ENCODE data around the gene ZNF213.

The ZNF213 gene, protein sequence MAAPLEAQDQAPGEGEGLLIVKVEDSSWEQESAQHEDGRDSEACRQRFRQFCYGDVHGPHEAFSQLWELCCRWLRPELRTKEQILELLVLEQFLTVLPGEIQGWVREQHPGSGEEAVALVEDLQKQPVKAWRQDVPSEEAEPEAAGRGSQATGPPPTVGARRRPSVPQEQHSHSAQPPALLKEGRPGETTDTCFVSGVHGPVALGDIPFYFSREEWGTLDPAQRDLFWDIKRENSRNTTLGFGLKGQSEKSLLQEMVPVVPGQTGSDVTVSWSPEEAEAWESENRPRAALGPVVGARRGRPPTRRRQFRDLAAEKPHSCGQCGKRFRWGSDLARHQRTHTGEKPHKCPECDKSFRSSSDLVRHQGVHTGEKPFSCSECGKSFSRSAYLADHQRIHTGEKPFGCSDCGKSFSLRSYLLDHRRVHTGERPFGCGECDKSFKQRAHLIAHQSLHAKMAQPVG

DNA sequence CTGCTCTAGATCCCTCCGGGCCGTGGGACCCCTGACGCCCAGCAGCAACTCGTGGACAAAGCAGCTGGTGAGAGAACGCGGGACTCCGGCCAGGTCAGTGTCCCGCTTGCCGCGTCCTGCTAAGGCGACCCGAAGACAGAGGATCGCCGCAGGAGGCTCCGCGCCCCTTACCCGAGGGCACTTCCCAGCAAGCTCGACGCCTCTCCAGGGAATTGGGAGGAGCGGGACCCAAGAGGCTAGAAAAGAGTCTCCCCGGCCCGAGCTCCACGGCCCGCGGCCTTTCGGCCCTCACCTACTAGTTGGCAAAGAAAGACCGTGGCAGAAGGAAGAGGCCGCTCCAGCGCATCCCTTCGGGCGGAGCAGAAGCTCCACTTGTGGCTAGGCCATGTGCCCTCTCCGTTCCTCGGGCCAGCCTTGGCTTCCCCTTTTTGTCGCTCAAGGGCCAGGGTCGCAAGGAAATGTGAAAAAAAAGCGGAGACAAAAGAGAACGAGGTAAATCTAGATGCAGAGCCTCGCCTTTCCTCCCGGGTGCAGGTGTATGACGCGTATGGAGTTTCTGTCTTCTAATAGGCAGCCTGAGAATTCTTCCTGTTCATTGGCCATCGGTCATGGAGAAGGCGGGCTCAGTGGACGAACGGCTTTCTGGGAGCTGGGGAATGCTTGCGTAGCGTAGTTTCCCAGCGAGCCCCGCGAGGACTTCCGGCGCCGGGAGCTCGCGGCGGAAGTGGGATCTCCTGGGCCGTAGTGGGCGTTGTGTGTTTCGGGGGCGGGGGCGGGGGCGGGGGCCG, at the start of gene ZNF213:
Gene ZNF213 (plus strand): TSS at position 692 of the 788 bp plus-strand sequence. CDS start 2,252 bp downstream, outside the sequence.
- peak; percentile 99 for DNase-seq

DNA sequence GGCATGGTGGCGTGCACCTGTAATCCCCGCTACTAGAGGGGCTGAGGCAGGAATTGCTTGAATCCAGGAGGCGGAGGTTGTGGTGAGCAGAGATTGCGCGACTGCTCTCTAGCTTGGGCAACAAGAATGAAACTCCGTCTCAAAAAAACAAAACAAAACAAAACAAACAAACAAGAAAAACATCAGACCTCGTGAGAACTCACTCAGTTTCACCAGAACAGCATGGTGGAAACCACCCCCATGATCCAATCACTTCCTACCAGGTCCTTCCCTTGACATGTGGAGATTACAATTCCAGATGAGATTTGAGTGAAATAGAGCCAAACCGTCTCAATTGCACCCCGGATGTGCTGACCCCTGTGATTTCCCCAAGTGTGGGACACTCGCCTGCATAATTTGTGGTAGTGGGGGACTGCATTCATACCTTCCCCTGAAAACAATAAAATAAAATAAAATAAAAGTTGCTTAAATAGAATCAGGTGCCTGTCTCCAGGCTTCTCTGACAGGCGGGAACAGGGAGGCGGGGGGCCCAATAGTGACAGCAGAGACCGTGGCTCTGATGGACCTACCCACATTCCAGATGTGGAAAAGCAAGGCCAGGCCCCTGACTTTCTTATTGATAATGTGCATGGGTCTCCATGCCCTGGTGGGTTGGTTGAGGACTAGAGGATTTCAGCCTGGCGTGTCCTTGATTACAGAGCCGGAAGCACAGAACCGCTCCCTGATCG, 48.8 kb upstream of the ZNF213 start:
- DNase-seq: no peak

DNA sequence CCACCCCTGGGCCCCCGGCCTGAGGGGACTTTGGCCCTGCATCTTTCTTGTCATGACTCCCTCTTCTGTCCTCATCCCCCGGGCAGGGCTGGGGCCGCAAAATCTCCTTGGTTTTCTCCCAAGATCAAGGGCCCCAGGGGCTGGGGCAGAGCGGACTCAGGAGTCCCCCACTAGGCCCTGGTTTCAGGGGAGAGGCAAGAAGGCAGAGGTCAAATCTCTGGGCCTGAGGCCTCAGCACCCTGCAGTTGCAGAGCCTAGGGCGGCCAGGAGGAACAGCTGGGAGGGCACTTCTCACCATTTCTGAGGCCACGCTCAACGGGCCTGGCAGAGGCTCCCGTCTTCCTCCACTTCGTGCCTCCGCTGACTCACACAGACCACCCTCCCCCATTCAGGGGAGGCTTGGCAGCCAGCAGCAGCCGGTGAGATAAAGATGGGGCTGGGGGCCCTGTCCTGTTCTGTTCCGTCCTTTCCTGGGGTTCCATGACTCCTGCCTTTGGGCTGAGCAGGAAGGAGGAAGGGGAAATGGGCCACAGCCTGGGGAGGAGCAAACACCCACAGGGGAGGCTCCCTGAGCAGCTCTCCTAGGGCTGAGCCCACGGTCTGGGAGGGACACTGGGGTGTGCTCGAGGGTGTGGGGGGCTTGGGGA, 48.1 kb upstream of the ZNF213 start:
- no peak for DNase-seq

DNA sequence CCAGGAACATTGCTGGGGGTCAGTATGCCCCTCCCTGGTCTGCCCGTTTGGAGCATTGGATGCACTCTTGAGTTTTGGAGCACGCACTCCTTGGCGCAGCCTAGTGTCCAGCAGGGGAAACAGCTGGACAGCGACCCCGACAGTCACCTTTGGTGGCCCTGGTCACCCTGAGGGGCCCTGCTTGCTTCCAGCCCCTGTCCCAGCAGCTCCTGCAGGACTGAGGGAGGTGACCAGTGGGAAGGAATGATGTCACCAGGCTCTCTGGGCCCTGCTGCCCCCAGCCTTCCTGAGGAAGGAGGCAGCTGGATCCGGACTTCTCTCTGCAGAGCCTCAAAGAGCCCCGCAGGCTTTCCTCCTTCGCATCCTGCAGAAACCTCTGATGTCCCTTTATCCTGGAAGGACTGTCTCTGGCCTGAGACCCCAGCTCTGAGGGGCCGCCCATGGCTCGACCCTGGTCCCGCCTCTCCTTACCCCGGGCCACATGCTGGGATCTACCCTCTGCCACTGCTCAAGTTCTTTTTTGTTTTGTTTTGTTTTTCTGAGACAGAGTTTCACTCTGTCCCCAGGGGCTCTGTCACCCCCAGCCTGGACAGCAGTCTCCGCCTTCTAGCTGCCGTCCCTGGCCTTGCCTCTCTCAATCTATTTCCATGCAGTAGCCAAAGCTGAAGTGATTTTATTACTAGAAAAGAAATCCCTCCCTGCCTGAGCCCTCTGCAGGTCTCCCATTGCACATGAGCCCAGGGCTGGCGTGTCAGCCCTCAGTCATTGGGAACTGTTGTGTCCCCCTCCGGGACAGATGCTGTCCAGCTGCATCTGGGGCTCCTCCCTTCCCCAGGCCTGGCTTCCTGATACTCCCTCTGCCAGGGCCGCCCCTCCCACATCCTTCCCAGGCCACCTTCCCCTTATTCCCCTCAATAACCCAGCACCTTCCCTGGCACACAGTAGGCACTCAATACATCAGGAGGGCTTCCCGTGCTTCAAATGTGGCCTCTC, 47.3 kb upstream of the ZNF213 start:
- no peak for DNase-seq

DNA sequence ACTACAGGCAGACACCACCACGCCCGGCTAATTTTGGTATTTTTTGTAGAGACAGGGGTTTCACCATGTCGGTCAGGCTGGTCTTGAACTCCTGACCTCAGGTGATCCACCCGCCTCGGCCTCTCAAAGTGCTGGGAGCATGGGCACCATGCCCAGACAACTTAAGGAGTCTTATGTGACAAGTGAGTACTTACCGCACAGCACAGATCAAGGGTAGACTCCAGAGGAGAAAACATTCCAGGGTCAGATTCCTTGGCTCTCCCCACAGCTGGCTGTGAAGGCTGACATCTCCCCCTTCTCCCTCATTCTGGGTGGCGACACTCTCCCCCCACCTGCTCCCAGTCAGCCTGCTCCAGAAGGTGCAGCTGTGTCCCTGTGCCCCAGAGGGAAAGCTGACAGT, 46.4 kb upstream of the ZNF213 start:
- no peak for DNase-seq

DNA sequence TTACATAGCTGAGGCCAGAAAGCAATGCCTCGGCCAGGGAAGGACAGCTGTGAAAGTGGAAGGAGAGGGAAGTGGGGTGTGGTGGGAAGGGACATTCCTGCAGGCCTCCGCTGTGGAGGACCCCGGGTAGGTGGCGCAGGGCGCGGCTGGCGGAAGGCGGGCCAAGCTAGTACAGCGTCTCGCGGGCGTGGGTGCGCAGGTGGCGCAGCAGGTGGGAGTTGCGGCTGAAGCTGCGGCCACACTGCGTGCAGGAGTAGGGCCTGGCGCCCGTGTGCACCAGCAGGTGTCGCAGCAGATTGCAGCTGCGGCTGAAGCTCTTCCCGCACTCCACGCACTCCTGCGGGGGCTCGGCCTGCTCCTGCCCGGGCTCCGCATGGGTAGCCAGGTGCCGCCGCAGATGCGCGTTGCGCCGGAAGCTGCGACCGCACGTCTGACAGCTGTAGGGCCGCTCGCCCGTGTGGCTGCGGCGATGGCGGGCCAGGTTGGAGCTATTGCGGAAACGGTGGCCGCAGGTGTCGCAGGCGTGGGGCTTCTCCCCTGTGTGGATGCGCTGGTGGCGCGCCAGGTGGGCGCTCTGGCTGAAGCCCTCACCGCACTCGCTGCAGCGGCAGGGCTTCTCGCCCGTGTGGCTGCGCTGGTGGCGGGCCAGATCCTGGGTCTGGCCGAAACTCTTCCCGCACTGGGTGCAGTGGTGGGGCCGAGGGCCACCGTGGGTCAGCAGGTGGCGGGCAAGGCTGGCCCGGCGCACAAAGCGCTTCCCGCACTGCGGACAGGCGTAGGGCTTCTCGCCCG, 45.7 kb upstream of the ZNF213 start:
- no peak for DNase-seq

DNA sequence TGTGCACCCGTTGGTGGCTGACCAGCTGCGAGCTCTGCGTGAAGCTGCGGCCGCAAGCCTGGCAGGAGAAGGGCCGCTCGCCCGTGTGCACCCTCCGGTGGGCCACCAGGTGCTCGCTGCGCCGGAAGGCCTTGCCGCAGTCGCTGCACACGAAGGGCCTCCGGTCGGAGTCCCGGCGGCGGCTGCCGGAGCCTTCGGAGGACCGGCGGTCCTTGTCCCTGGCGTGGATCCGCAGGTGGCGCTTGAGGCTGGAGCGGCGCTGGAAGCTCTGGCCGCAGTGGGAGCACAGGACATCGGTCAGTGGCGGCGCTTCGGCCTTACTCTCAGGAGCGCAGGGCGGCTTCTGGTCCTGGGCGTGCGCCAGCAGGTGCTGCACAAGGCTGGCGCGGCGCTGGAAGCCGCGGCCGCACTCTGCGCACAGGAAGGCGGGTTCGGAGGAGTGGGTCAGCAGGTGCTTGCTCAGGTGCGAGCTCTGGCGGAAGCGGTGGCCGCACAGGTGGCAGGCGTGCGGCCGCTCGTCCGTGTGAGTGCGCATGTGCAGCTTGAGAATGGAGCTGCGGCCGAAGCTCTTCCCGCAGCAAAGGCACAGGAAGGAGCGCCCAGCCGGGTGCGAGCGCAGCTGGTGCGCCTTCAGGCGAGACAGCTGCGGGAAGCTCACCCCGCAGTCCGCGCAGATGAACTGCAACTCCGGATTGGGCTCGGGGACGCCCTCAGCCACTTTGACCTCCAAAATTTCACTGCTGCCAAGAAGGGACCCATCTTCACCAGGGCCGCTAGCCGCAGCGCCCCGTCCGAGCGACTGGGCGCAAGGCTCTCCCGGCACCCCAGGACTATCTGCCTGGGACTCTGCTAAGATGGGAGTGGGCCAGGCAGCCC, 44.9 kb upstream of the ZNF213 start:
- no peak for DNase-seq

DNA sequence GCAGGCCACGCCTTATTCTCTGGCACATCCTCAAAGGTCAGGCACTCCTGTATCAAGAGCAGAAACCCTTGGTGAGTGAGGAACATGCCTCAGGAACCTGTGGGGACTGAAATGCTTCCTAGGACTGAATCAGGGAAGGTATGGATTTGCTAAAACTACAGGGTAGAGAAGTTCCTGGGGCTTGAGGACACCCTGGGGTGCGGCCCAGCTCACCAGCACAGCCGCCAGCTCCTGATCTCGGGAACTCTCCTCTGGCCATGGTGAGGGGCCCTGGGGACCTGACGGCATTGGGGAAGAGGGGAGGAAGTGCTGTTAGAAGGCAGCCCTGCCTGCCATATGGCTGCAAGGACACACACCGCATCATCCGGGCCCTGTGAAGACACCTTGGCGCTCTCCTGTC, 43.3 kb upstream of the ZNF213 start:
- DNase-seq: no peak

DNA sequence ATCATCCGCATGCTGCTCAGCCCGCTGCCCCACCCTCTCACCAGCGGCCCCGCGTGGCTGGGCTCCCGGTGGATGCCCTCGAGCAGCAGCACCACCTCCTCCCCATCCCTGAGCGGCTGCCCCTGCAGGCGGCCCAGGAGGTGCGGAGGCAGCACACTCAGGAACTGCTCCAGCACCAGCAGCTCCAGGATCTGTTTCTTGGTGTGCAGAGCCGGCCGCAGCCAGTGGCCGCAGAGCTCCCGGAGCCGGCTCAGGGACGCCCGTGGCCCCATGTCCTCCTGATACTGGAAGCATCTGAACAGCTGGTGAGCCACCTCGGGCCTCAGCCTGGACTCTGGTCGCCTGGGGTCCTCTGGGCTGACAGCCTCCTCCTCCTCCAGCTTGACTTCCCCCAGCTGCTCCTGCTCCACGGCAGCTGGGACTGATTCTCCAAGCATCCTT, 42.3 kb upstream of the ZNF213 start:
- no peak for DNase-seq

DNA sequence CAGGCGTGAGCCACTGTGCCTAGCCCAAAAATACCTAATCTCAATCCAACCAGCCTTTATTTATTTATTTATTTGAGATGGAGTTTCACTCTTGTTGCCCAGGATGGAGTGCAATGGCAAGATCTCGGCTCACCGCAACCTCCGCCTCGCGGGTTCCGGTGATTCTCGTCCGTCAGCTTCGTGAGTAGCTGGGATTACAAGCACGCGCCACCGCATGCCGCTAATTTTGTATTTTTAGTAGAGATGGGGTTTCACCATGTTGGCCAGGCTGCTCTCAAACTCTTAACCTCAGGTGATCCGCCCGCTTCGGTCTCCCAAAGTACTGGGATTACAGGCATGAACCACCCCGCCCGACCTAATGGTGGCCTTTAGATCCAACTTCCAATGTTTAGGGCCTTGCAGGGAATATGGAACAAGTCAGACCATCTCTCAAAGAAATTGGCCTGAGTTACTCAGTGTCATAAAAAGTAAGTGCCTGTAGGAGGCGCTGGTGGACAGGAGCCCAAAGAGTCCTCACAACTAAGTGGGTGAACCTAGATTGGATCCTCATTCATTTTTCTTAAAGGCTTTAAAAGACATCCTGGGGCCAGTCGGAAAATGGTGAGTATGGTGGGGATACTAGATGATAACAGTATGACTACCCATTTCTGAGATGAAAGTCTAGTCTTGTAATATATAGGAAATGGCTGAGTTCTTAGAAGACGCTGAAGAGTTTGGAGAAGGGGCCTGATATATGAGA, 40.4 kb upstream of the ZNF213 start:
- peak; percentile 71 for DNase-seq

DNA sequence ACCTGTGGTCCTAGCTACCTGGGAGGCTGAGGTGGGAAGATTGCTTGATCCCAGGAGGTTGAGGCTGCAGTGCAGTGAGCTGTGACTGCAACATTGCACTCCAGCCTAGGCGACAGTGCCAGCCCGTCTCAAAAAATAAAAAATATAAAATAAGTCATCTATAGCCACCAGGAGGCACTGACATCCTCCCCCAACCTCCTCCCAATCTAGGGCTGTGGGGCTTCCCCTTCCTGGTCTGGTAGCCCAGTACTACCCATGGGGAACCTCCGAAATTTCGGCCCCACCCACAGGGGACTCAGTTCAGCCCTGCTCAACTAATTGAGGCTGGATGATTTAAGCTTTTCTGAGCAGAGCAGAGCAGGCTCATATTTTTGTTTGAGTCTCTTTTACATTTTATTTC, 39.0 kb upstream of the ZNF213 start:
- peak; percentile 80 for DNase-seq

DNA sequence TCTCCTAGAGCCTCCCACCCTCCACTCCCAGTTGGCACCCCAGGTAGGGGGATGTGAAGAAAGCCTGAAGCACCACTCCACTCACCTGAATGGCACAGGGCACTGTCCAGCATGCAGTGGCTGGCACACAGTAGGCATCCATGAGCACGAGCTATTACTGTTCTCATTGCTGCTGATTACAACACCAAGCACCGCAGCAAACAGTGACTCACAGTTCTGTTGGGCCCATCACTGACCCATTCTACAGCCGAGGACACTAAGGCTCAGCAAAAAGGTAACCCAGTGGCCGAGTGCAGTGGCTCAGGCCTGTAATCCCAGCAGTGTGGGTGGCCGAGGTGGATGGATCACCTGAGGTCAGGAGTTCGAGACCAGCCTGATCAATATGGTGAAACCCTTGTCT, 38.5 kb upstream of the ZNF213 start:
- DNase-seq: no peak

DNA sequence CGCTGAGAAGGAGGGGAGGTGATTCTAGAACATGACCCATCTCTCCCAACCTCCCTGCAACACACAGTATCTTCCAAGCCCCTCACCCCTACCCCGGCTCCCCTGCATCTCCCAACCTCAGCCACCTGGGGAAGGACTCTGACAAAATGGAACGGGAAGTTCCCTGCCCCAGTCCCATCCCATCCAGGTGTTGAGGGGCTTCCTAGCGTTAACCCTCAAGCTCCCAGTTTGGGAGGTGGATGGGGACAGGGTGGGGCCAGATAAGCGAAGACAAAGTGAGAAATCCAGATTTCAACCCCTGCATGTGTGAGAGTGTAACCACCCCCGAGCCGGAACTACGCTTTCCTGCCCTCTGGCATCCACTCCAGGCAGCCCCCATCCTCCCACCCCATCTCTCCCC, 37.6 kb upstream of the ZNF213 start:
- DNase-seq: no peak

DNA sequence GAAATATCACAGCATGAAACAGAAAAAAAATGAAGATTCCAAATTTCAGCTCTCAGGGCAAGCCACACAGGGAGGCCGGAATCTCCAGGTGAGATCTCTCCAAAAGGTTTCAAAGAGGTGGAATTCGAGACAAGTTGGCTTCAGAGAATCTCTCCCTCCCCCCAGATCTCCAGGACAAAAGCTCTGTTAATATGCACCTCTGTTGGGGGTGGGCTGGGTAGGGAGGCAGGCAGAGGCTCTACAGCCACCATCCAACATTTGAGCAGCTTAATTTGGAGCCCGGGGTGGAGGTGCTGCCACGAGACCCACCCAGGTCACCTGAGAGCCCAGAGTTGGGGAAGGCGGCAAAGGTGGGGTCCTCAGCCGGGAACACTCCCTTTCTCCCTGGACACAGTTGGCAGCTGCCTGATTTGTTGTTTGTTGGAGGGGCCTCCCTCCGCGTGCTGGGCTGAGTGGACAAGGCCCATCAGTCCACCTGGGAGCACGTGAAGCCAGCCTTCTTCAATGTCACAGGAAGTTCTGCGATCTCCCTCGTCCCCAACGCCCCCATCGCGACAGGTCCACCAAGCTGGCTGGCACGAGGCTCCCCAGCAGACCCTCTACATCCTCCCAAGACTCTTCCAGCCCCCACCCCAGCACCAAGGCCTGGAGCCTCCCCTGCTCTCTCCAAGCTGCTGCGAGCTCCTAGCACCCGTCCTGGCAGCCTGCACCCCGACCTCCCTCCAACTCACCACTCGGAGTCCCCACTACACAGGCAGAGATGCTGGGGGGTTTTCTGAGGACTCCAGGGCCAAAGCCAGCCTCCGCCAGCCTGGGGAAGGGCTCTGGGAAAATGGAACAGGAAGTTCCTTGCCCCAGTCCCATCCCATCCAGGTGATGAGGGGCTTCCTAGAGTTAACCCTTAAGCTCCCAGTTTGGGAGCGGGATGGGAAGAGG, 36.1 kb upstream of the ZNF213 start, which contains the start of gene ZSCAN10:
Gene ZSCAN10 (minus strand): TSS at position 836 of the 936 bp plus-strand sequence. CDS start 6,357 bp downstream, outside the sequence.
- DNase-seq: no peak

DNA sequence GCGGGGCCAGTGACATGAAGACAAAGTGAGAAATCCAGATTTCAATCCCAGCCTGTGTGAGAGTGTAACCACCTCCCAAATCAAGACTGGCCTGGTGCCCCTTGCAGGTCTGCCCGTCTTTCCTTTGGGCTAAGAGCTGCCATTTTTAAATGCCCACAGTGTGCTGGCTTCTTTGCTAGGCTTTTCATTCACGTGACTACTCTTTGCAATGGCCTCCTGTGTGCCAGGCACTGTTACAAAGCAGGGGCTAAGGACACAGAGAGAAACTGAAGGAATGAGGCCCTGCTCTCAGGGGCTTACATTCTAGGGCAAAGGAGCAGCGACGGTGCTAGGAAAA, 35.5 kb upstream of the ZNF213 start:
- DNase-seq: no peak

DNA sequence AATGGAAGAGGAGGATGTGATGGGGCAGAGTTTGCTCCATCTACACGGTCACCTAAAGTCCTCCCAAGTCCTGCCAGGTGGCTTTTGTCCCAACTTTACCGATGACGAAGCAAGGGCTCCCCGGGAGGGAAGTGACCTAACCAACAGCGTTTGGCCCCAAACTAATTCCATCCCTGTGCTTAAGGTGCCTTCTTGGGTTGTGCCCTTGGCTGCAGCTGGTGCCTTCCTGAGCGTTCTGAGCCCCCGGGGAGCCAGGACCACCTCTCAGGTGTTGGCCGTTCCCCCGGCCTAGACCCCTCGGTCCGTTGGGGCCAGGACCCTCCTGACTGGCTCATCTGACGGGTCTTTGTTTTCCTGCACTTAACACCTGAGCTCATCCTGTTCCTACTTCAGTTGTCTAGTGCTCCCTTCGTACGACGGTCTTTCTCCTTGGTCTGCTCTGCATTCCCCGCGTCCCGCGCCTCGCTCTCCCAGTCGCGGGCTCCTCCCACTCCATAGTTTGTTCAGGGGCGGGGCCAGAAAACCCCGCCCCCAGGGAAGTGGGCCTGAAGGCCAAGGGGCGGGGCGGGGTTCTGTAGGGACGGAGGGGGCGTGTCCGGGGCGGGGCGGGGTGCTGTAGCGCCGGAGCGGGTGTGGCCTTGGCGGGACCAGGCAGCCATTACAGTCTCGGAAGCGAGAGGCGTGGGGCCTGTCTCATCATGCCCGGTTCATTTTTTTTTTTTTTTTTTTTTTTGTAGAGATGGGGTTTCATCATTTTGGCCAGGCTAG, 34.9 kb upstream of the ZNF213 start:
- peak; percentile 95 for DNase-seq

Measured in activated CD4-positive, alpha-beta T cell treated with anti-CD3 and anti-CD28 coated beads, Interleukin-2, amount 50 U/mL, for 16 hours (primary cell).